ENCODE results near the gene TMEM250. TPM values are rescaled to one million over a fixed set of nuclear protein-coding genes. Genes with fewer than 3 reads are reported as not detected.

TMEM250 gene
- total RNA-seq, 1 donor from 2014 or later: 37.5 TPM

- no peak for TF ChIP-seq CTCF (conservative IDR thresholded peaks at IDR 0.05; ENCODE audit: low read depth, low read length)
- no peak for DNase-seq (ENCODE audit: low read depth)
- H3K4me3 ChIP-seq (ENCODE audit: low read depth, low read length): no peak overlapping the region
Measured at GRCh38 chr9:136121801-136122200, 3.1 kb upstream of the TMEM250 start.

- no peak for TF ChIP-seq CTCF (conservative IDR thresholded peaks at IDR 0.05; ENCODE audit: low read depth, low read length)
- no peak overlapping the region for H3K4me3 ChIP-seq (ENCODE audit: low read depth, low read length)
- DNase-seq (ENCODE audit: low read depth): no peak
Measured at GRCh38 chr9:136120438-136120844, 1.8 kb upstream of the TMEM250 start.

GRCh38 chr9:136119883-136120393 is 1.3 kb upstream of the TMEM250 start:
- peak overlapping the region; percentile 85 for H3K4me3 ChIP-seq (ENCODE audit: low read depth, low read length)
- no peak for TF ChIP-seq CTCF (conservative IDR thresholded peaks at IDR 0.05; ENCODE audit: low read depth, low read length)
- no peak for DNase-seq (ENCODE audit: low read depth)

- no peak for TF ChIP-seq CTCF (conservative IDR thresholded peaks at IDR 0.05; ENCODE audit: low read depth, low read length)
- H3K4me3 ChIP-seq (ENCODE audit: low read depth, low read length): peak overlapping the region; percentile 85
- DNase-seq (ENCODE audit: low read depth): no peak
Measured at GRCh38 chr9:136119061-136119882, 597 bp upstream of the TMEM250 start.

GRCh38 chr9:136117916-136118319 is 757 bp downstream of the TMEM250 start:
- TF ChIP-seq CTCF (conservative IDR thresholded peaks at IDR 0.05; ENCODE audit: low read depth, low read length): no peak
- H3K4me3 ChIP-seq (ENCODE audit: low read depth, low read length): peak overlapping the region; percentile 85
- no peak for DNase-seq (ENCODE audit: low read depth)

GRCh38 chr9:136117291-136117915 is 1.3 kb downstream of the TMEM250 start:
- DNase-seq (ENCODE audit: low read depth): no peak
- peak overlapping the region; percentile 85 for H3K4me3 ChIP-seq (ENCODE audit: low read depth, low read length)
- no peak for TF ChIP-seq CTCF (conservative IDR thresholded peaks at IDR 0.05; ENCODE audit: low read depth, low read length)

All from epithelial cell of proximal tubule (primary cell).